VCaP (cell line): ENCODE results near the gene THBS2.
"Not testable (repeated sequence)": the region's sequence is repeated elsewhere in the genome, so short reads cannot be mapped to it uniquely, and the experiment has no call there.

Experiments used
- H3K27ac ChIP-seq: fragments of 450-650 bp; 2 replicates; pipeline ENCODE4 v1.5.1; 2017
- CTCF ChIP-seq: fragments of 450-650 bp; conservative IDR thresholded peaks from 2 replicates; pipeline ENCODE4 v1.5.1; 2017; ENCODE audit warnings: mild to moderate bottlenecking, moderate library complexity

The THBS2 gene

DNA sequence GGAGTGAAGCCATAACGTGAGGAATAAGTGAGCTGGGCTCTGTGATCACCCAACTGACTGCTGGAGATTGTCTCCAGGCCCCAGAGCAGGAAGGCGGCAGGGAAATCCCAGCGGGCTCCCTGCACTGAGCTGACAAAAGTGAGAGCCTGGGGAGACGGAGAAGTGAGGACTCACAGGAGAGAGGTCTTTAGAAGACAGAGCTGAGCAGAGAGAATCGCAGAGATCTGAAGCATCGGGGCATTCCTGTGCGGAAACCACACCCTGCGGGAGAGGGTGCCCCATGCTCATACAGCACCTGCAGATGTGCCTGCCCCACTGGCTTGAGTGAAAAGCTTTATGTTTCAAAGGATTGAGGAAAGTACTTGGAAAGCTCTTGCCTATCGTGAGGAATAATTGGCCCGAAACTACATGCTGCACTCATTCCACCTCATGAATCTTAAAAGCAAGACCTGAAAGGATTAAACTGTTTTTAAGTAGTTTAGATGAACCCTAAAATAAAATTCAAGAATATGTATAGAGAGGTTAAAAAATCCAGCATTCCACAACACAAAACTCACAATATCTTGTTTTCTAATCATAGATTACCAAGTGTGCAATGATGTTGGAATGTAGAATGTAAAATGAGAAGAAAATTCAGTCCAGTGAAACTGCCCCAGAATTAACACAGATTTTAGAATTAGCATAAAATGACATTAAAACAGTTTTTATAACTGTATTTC, 17.7 kb upstream of the THBS2 start:
- H3K27ac ChIP-seq: no peak overlapping the region
- no peak for TF ChIP-seq CTCF

- not testable (repeated sequence) for H3K27ac ChIP-seq
These were observed 16.4 kb upstream of the THBS2 start for GRCh38 chr6:169270077-169270380.

DNA sequence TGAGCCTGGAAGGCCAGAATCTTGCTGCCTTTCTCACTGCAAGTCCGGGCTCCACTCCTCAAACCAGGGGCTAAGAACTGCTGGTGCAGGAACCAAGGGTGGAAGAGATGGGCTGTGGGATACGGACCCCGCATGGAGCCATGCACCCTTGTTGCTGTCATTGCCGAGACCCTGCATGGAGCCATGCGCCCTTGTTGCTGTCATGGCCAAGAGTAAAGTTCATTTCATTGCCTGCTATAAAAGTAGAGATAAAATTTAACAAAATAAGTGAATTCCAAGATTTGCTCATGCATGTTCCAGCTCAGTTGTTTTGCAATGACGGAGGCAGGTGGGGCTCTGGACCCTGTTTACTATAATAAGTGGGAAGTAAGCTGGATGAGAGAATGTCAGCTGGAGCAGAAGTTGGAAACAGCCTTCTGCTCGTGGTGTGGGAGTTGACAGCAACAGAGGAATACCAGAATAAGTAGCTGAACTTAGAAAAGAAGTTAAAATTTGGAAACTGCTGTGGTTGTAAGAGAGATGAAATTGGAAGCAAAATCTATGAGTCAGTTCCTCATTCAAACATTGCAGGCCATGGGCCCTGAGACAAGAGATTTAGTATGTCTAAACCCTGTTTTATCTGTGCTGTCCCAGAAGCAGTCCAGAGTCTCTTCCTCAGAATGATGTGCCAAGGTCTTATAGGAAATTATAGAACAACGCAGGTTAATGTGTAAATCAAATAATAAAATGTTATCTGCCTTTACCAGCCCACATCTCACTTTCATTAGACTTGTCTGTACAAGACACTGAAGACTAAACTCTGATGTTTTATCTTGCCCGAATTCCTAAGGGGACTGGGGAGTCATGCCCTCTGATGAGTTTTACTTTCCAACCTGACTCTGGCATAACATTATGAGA, 15.8 kb upstream of the THBS2 start:
- TF ChIP-seq CTCF: no peak
- no peak overlapping the region for H3K27ac ChIP-seq

DNA sequence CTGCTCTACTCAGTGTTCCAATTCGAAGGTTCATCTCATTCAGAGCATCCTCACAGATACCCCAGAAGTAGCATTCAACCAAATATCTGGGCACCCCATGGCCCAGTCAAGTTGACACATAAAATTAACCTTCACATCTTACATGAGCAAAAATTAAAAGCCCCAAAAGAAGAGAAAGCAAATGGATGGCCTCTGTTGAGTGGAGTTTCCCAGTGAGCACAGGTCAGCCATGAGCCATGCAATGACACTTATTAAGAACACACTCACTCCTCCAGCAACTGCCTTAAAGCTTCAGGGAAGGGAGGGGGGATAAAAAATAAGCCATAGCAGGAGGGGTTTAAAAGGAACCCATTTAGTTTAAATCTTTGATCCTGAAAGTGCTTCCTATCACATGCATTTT, 14.6 kb upstream of the THBS2 start:
- no peak overlapping the region for H3K27ac ChIP-seq
- TF ChIP-seq CTCF: no peak

DNA sequence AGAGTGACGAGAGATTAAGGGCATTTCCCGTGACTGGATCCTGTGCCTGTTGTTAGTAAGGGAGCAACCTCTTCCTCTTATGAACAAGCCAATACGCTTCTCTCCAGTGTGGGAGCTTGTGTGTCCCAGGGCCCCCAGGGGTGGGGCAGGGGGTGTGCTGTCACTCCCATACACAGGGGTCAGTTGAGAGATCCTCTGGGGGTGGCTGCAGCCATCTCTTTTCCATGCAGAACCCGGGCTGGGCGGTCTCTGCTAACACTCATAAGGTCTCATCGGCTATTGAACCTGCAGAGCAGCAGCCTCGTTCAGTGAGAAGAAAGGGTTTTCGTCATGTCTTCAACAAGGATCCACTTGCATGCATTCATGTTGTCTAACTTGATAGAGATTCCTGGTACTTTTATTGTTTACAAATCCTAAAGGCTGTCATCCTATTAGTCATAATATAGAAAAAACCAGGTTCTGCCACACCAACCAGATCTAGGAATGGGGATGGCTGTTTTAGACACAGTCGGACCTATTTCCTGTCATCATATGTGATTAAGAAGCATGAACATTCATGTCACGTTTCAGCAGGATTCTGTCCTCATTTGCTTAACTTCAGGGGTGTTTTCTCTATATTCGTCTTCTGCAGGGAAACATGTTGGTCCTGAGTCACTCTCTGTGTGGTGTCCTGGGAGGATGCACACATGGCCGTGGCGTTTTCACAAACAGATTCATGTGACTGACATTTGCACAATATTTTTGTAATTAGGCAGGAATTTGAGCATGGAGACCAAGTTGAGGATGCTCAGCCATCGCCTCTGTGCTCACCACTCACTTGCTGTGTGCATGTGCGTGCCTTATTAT, 13.3 kb upstream of the THBS2 start:
- no peak for TF ChIP-seq CTCF
- H3K27ac ChIP-seq: no peak overlapping the region

GRCh38 chr6:169266261-169266660, 12.6 kb upstream of the THBS2 start:
- H3K27ac ChIP-seq: no peak overlapping the region
- TF ChIP-seq CTCF: no peak

DNA sequence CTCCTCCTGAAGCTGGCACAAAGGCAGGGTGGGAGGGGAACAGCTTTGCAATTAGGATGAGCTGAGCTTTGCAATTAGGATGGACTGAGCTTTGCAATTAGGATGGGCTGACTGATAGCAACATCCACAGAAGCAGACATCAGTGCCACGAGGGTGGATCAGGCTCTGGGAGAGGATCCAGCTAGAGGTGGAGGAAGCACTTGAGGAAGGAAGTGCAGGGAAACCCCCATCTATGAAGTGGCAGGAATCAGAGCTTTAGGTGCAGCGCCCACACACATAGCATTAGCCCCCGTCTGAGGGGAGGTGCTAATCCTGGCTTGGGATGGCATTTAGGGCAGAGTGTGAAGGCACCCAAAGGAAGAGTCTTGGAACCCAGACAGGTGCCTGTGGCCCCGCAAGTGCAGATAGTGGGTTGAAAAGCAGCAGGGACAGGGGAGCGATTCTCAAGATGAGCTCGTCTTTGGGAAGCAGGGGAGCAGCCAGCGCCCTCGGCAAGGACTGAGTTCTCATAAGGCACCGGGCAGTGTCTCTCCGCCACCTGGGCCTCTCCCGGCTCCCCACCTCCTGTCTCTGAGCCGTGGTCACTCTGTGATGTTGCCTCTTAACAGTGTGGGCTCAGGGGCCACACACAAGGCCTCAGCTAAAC, 12.0 kb upstream of the THBS2 start:
- no peak overlapping the region for H3K27ac ChIP-seq
- no peak for TF ChIP-seq CTCF
